Caco-2 (cell line): ENCODE data around the gene MARCHF6. TPM values are rescaled to one million over a fixed set of nuclear protein-coding genes. Genes with fewer than 3 reads are reported as not detected.
A peak's percentile ranks its signal among the peaks of the same experiment; 100 is the strongest.

Experiments
- BruUV-seq: library from RNA; stranded (reverse); fragments of 400-500 nt; replicated peaks from 2 replicates; lab custom pipeline; 2021; lab: Mats Ljungman, UMichigan
- CTCF ChIA-PET: fragments of 300-600 bp; sonication (Branson Sonifier 250); formaldehyde crosslinking; loops from one replicate; lab custom pipeline; 2022; ENCODE audit warnings: antibody characterized with exemption; lab: Charles Lee
- POLR2A ChIA-PET: fragments of 300-600 bp; sonication (Branson Sonifier 250); formaldehyde crosslinking; loops from one replicate; lab custom pipeline; 2022; ENCODE audit warnings: antibody characterized with exemption; lab: Charles Lee
- DNase-seq, 2 experiments: peaks; one replicate each; pipeline versions ENCODE4 v3.0.0 to v3.0.0-alpha.2; 2020 to 2022
- H3K27me3 ChIP-seq: replicated peaks from 2 replicates; pipeline ENCODE4 v1.6.0; 2011; ENCODE audit warnings: low read length; ENCODE audit not compliant: control insufficient read depth, insufficient read depth
- H3K36me3 ChIP-seq: 2 replicates; pipeline ENCODE4 v1.5.1; 2011; ENCODE audit warnings: low read length; ENCODE audit not compliant: control insufficient read depth, insufficient read depth
- H3K4me1 ChIP-seq: fragments of 250-450 bp; sonication (Bioruptor Pico); 2 replicates; pipeline ENCODE4 v1.5.1; 2020; ENCODE audit warnings: mild to moderate bottlenecking
- H3K4me3 ChIP-seq: 2 replicates; pipeline ENCODE4 v1.5.1; 2011; ENCODE audit warnings: low read depth, mild to moderate bottlenecking, control low read depth, low read length
- H3K9me3 ChIP-seq: fragments of 250-450 bp; sonication (Bioruptor Pico); 2 replicates; pipeline ENCODE4 v1.5.1; 2020; ENCODE audit warnings: mild to moderate bottlenecking, moderate library complexity
- H3K27ac Mint-ChIP-seq: one replicate; pipeline ENCODE4 v1.8.0; 2022; ENCODE audit warnings: mixed read lengths; ENCODE audit not compliant: unreplicated experiment
- H3K27me3 Mint-ChIP-seq: one replicate; pipeline ENCODE4 v1.8.0; 2022; ENCODE audit warnings: mixed read lengths; ENCODE audit not compliant: insufficient read depth, unreplicated experiment
- H3K36me3 Mint-ChIP-seq: one replicate; pipeline ENCODE4 v1.8.0; 2022; ENCODE audit warnings: mild to moderate bottlenecking, mixed read lengths; ENCODE audit not compliant: insufficient read depth, unreplicated experiment
- H3K4me1 Mint-ChIP-seq: one replicate; pipeline ENCODE4 v1.8.0; 2022; ENCODE audit warnings: low read depth, mixed read lengths; ENCODE audit not compliant: unreplicated experiment
- H3K4me3 Mint-ChIP-seq: one replicate; pipeline ENCODE4 v1.8.0; 2022; ENCODE audit warnings: mild to moderate bottlenecking, moderate library complexity, mixed read lengths; ENCODE audit not compliant: unreplicated experiment
- H3K9me3 Mint-ChIP-seq: one replicate; pipeline ENCODE4 v1.8.0; 2022; ENCODE audit warnings: mixed read lengths; ENCODE audit not compliant: unreplicated experiment
- intact Hi-C: fragments of 100-400 bp; cut with micrococcal nuclease; formaldehyde crosslinking; loops from one replicate; pipeline ENCODE4 v1.10.0; 2022; ENCODE audit not compliant: unreplicated experiment
- total RNA-seq: library from RNA; stranded (reverse); gene quantifications from 2 replicates; pipeline ENCODE4 v1.2.3, GENCODE V29; 2022
- TF ChIP-seq, protein P1 (sequence below), 2 experiments: fragments of 200-600 bp in 1 of 2; IDR thresholded peaks; 1 replicate in 1 of 2; 2 replicates in 1 of 2; pipeline versions ENCODE4 v1.5.1 to v1.8.0; 2011 to 2022; ENCODE audit warnings: antibody characterized with exemption in 1 of 2, control low read depth in 1 of 2, inconsistent platforms in 1 of 2, low read depth in 1 of 2, low read length in 1 of 2, mild to moderate bottlenecking in 1 of 2, moderate library complexity in 1 of 2; ENCODE audit not compliant: insufficient read depth in 1 of 2, severe bottlenecking in 1 of 2, unreplicated experiment in 1 of 2

The MARCHF6 gene
- total RNA-seq, 1 experiment from 2014 or later = 123 TPM

DNA sequence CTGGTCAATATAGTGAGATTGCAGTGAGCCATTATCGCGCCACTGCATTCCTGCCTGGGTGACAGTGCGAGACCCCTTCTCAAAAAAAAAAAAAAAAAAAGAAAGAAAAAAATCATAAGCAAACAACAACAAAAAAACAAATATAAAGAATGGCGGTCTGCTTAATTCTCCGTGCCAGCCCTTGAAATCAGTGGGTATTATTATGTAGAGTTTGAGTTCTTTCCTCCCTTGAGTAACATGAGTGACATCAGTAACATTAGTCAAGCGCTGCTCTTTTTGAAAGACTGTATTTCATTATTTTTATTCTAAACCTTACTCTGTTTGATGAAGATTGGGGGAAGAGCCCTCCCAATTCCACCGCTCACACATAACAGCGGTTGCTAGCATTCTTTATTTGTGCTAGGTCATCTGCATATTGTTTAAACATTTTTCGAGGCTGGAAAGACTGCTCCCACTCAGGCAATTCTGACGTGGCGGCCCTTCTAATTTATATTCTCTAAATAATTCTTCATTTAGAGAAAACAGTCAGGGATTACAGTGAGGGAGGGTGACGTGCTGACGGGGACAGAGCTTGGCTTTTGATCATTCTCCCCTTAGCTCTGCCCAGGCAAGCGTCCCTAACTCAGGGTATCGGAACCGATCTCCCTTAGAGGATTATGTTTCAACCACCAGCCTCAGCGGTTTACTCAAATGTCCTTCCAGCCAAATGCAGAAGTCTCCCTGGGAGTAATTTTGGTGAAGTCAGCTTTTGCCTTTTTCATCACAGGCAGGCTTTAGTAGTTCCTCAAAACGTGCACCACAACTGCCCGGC is 860 bp upstream of the MARCHF6 start:
- Histone ChIP-seq H3K4me3 (peak overlapping the region; percentile 78), H3K9me3 (no peaks in the 10 kb centered on the region), H3K4me1 (peaks cover 7% of the 10 kb centered on the region; the same call in 1 of the 2 replicates), H3K27me3 (no peaks in the 10 kb centered on the region), H3K36me3 (no peaks in the 10 kb centered on the region)
- Mint-ChIP-seq H3K27me3 (no peaks in the 10 kb centered on the region), H3K4me1 (no peaks in the 10 kb centered on the region), H3K9me3 (no peaks in the 10 kb centered on the region), H3K4me3 (peak overlapping the region; percentile 97), H3K36me3 (peaks cover 13% of the 10 kb centered on the region), H3K27ac (peak overlapping the region; percentile 99)
- no peak for DNase-seq
- ChIA-PET CTCF (interaction anchor here (0.9 to 1.2 kb wide), 5 partner anchors 12 to 69 kb away, joined by 3 to 5 read pairs (median 4); no protein-coding TSS in a partner anchor), POLR2A (interaction anchor here (0.6 to 1.2 kb wide), 9 partner anchors 44 to 199 kb away, joined by 3 to 6 read pairs (median 3); partner anchors contain the start of genes ATPSCKMT and CCT5)
- intact Hi-C loops = loop anchor here (1.0 to 5.0 kb wide), 4 partner anchors 18 to 130 kb away; no protein-coding TSS in a partner anchor
- TSS peak; percentile 91 for BruUV-seq
- TF ChIP-seq, protein P1, sequence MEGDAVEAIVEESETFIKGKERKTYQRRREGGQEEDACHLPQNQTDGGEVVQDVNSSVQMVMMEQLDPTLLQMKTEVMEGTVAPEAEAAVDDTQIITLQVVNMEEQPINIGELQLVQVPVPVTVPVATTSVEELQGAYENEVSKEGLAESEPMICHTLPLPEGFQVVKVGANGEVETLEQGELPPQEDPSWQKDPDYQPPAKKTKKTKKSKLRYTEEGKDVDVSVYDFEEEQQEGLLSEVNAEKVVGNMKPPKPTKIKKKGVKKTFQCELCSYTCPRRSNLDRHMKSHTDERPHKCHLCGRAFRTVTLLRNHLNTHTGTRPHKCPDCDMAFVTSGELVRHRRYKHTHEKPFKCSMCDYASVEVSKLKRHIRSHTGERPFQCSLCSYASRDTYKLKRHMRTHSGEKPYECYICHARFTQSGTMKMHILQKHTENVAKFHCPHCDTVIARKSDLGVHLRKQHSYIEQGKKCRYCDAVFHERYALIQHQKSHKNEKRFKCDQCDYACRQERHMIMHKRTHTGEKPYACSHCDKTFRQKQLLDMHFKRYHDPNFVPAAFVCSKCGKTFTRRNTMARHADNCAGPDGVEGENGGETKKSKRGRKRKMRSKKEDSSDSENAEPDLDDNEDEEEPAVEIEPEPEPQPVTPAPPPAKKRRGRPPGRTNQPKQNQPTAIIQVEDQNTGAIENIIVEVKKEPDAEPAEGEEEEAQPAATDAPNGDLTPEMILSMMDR (IDR thresholded peaks at IDR 0.05; ENCODE audit: insufficient read depth in 1 of 2, low read depth in 1 of 2, low read length in 1 of 2, severe bottlenecking in 1 of 2, unreplicated experiment in 1 of 2) = no peak

DNA sequence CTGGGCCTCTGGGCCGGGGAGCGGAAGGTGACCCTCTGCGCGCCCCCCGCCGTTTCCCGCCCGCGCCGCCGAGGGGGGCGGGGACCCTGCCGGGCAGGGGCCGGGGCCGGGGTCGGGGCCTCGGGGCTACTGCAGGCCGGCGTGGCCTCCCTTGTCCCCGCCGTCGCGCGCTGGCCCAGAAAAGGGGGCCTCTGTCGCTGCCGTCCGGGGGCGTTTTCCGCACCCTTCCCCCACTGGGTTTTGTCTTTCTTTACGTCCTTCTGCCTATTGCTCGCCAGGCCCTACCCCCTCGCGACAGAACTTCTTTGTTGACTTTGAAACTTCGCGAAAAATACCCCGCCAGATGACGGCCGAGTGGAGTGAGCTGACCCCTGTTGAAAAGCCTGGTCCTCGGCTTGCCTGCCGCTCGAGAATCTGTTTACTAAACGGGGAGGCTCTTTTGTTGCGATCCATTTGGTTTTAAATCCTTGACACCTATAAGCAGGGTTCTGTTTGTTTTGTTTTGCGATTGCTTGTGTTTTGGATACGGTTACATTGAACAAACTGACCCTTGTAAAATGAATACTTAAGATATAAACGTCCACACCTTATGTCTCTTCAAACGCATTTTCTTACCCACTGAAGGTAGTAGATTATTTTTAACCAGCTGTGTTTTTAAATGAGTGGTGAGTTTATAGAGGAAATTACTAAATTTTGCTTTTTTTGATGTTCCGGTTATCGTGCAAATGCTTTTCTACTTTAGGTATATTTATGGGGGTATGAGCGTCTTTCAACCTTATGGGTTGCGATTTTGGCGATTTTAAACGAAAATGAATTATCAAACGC is 765 bp downstream of the MARCHF6 start:
- Mint-ChIP-seq H3K4me1 (peaks cover 7% of the 10 kb centered on the region), H3K27ac (peak overlapping the region; percentile 99), H3K27me3 (no peaks in the 10 kb centered on the region), H3K36me3 (peaks cover 20% of the 10 kb centered on the region), H3K4me3 (peak overlapping the region; percentile 97), H3K9me3 (no peaks in the 10 kb centered on the region)
- Histone ChIP-seq H3K27me3 (no peaks in the 10 kb centered on the region), H3K4me3 (peak overlapping the region; percentile 78), H3K4me1 (peaks cover 7% of the 10 kb centered on the region; the same call in 1 of the 2 replicates), H3K36me3 (no peaks in the 10 kb centered on the region), H3K9me3 (no peaks in the 10 kb centered on the region)
- CTCF ChIA-PET = interaction anchor here (1.0 to 1.2 kb wide), 4 partner anchors 10 to 70 kb away, joined by 3 to 5 read pairs (median 4); no protein-coding TSS in a partner anchor
- DNase-seq = peak; percentile 66 to 68
- BruUV-seq = TSS peak; percentile 49
- TF ChIP-seq, protein P1 (IDR thresholded peaks at IDR 0.05; ENCODE audit: insufficient read depth in 1 of 2, low read depth in 1 of 2, low read length in 1 of 2, severe bottlenecking in 1 of 2, unreplicated experiment in 1 of 2) = no peak
- intact Hi-C loops = loop anchor here (2.0 to 5.0 kb wide), 3 partner anchors 72 to 128 kb away; partner anchors contain the start of gene CCT5
- POLR2A ChIA-PET = interaction anchor here (0.5 to 1.2 kb wide), 10 partner anchors 46 to 312 kb away, joined by 3 to 6 read pairs (median 3); partner anchors contain the start of genes ATPSCKMT and CCT5
